Lower leg skin (tissue), 4 donors: Measurements from ENCODE around the gene ISYNA1. TPM values are rescaled to one million over a fixed set of nuclear protein-coding genes. Genes with fewer than 3 reads are reported as not detected.

Experiments used
- DNase-seq, 2 donors: peaks; one replicate each; pipeline ENCODE4 v3.0.0-alpha.2; 2019; ENCODE audit warnings: low spot score in 2 of 2
- H3K4me3 ChIP-seq: fragments of 200-600 bp; sonication (generic); 2 replicates; pipeline ENCODE4 v1.5.1; 2017; ENCODE audit warnings: mild to moderate bottlenecking, low read depth; ENCODE audit not compliant: poor library complexity, severe bottlenecking
- CTCF ChIP-seq, 3 donors: fragments of 450-650 bp; IDR thresholded peaks; one replicate each; pipeline ENCODE4 v1.5.1; 2016; ENCODE audit warnings: antibody characterized with exemption in 3 of 3, mild to moderate bottlenecking in 3 of 3, moderate library complexity in 2 of 3
- POLR2A ChIP-seq, 2 donors: fragments of 450-650 bp; IDR thresholded peaks; one replicate each; pipeline ENCODE4 v1.6.1; 2016 to 2017; ENCODE audit warnings: antibody characterized with exemption in 2 of 2, mild to moderate bottlenecking in 1 of 2, moderate library complexity in 1 of 2
- WGBS, 2 donors: methylation state at CpG; one replicate each; pipeline ENCODE4 v1.1.5; 2018; 5-methylcytosine and 5-hydroxymethylcytosine counted together
- intact Hi-C: fragments of 100-400 bp; cut with DNase I; formaldehyde crosslinking; loops from one replicate; pipeline ENCODE4 v1.15.0; 2023; ENCODE audit warnings: low total_unique reads
- total RNA-seq, 4 donors: library from RNA; depleted of rRNA; stranded (reverse); fragments of >200 nt; gene quantifications; one replicate each; pipeline ENCODE4 v1.1.0, GENCODE V29; 2016

Gene ISYNA1
- total RNA-seq, 4 donors from 2014 or later, result 16.9 to 29.9 (median 22.3) TPM

- DNase-seq, result no peak
- no peak overlapping the region for H3K4me3 ChIP-seq
- no peak for TF ChIP-seq CTCF (IDR thresholded peaks at IDR 0.05)
- TF ChIP-seq POLR2A (IDR thresholded peaks at IDR 0.05), result no peak
- intact Hi-C loops, result no loop called here
- WGBS, 2 donors, result 21 to 29% methylated on average over 19 to 23 of the region's 24 CpGs
Observed at GRCh38 chr19:18438331-18439024, 545 bp upstream of the ISYNA1 start.

GRCh38 chr19:18436671-18437490 is 1.1 kb downstream of the ISYNA1 start:
- TF ChIP-seq CTCF (IDR thresholded peaks at IDR 0.05) (no peak), POLR2A (IDR thresholded peaks at IDR 0.05) (no peak)
- WGBS, 2 donors, result 40 to 43% methylated on average over 44 to 45 of the region's 67 CpGs
- peak; percentile 62 to 96 for DNase-seq
- intact Hi-C loops, result no loop called here
- no peak overlapping the region for H3K4me3 ChIP-seq

GRCh38 chr19:18435842-18436670 is 1.9 kb downstream of the ISYNA1 start:
- WGBS, 2 donors, result 81 to 83% methylated on average over 40 to 46 of the region's 46 CpGs
- intact Hi-C loops, result no loop called here
- H3K4me3 ChIP-seq, result no peak overlapping the region
- DNase-seq, result no peak
- TF ChIP-seq POLR2A (IDR thresholded peaks at IDR 0.05), result no peak
- TF ChIP-seq CTCF (IDR thresholded peaks at IDR 0.05), result no peak

- WGBS, 2 donors, result 91 to 96% methylated on average over 23 to 48 of the region's 49 CpGs
- no peak for DNase-seq
- TF ChIP-seq CTCF (IDR thresholded peaks at IDR 0.05) (no peak), POLR2A (IDR thresholded peaks at IDR 0.05) (no peak)
- H3K4me3 ChIP-seq, result no peak overlapping the region
- intact Hi-C loops, result no loop called here
Observed at GRCh38 chr19:18435178-18435841, 2.6 kb downstream of the ISYNA1 start.

GRCh38 chr19:18434411-18435175 is 3.3 kb downstream of the ISYNA1 start:
- no peak for DNase-seq
- TF ChIP-seq POLR2A (IDR thresholded peaks at IDR 0.05), result no peak
- no peak for TF ChIP-seq CTCF (IDR thresholded peaks at IDR 0.05)
- intact Hi-C loops, result no loop called here
- whole genome bisulfite sequencing, 2 donors, result 82 to 83% methylated on average over 21 of the region's 21 CpGs
- no peak overlapping the region for H3K4me3 ChIP-seq
